Neural cell (in vitro differentiated cells): Measurements from ENCODE around the gene DCANP1.

Source experiments
- EP300 ChIP-seq: fragments of 450-650 bp; conservative IDR thresholded peaks from 2 replicates; pipeline ENCODE4 v1.6.1; 2014; ENCODE audit warnings: antibody characterized with exemption, mild to moderate bottlenecking, moderate library complexity; ENCODE audit not compliant: poor library complexity, severe bottlenecking
- EZH2 ChIP-seq: fragments of 200-600, 300-800 bp; shearing (Covaris generic), sonication (generic); IDR thresholded peaks from 2 replicates; pipeline ENCODE4 v1.6.1; 2014; ENCODE audit warnings: antibody characterized with exemption, low read length, borderline replicate concordance, mild to moderate bottlenecking; ENCODE audit not compliant: insufficient read depth, poor library complexity, severe bottlenecking
- POLR2AphosphoS5 ChIP-seq: IDR thresholded peaks from 2 replicates; pipeline ENCODE4 v1.6.1; 2012
- RAD21 ChIP-seq: fragments of 450-650 bp; conservative IDR thresholded peaks from 2 replicates; pipeline ENCODE4 v1.6.1; 2014; ENCODE audit warnings: antibody characterized with exemption, mild to moderate bottlenecking, moderate library complexity
- SMC3 ChIP-seq: fragments of 450-650 bp; conservative IDR thresholded peaks from 2 replicates; pipeline ENCODE4 v1.6.1; 2014; ENCODE audit warnings: antibody characterized with exemption, mild to moderate bottlenecking, moderate library complexity; ENCODE audit not compliant: poor library complexity
- TAF1 ChIP-seq: IDR thresholded peaks from 2 replicates; pipeline ENCODE4 v1.6.1; 2012; ENCODE audit warnings: low read depth
- TF ChIP-seq, protein P1 (sequence below): fragments of 450-650 bp; IDR thresholded peaks from 2 replicates; pipeline ENCODE4 v1.5.1; 2014; ENCODE audit warnings: antibody characterized with exemption, mild to moderate bottlenecking, moderate library complexity; ENCODE audit not compliant: poor library complexity, severe bottlenecking
- TF ChIP-seq, protein P2 (sequence below): IDR thresholded peaks from 2 replicates; pipeline ENCODE4 v1.6.1; 2012; ENCODE audit warnings: borderline replicate concordance

DNA sequence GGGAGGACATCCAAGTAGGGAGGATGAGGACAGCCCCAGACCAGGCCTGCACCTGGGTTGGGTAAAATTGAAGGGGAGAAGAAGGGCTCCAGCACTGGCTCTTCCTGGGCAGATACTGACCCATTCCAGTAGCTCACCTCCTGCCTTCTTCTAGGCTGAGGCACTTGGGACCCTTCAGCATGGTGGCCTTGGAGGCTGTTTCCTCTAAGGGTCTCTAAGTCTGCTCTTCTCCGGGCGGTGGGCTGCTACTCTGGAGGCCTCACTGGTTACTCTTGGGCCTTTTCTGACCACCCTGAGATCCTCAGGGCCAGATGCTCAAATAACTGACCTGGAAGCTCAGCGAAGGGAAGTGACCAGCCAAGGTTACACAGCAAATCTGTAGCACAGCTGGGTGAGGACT lies 7.8 kb upstream of the DCANP1 start:
- no peak for TF ChIP-seq SMC3
- TF ChIP-seq, protein P1, sequence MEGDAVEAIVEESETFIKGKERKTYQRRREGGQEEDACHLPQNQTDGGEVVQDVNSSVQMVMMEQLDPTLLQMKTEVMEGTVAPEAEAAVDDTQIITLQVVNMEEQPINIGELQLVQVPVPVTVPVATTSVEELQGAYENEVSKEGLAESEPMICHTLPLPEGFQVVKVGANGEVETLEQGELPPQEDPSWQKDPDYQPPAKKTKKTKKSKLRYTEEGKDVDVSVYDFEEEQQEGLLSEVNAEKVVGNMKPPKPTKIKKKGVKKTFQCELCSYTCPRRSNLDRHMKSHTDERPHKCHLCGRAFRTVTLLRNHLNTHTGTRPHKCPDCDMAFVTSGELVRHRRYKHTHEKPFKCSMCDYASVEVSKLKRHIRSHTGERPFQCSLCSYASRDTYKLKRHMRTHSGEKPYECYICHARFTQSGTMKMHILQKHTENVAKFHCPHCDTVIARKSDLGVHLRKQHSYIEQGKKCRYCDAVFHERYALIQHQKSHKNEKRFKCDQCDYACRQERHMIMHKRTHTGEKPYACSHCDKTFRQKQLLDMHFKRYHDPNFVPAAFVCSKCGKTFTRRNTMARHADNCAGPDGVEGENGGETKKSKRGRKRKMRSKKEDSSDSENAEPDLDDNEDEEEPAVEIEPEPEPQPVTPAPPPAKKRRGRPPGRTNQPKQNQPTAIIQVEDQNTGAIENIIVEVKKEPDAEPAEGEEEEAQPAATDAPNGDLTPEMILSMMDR, result no peak
- TF ChIP-seq, protein P2, sequence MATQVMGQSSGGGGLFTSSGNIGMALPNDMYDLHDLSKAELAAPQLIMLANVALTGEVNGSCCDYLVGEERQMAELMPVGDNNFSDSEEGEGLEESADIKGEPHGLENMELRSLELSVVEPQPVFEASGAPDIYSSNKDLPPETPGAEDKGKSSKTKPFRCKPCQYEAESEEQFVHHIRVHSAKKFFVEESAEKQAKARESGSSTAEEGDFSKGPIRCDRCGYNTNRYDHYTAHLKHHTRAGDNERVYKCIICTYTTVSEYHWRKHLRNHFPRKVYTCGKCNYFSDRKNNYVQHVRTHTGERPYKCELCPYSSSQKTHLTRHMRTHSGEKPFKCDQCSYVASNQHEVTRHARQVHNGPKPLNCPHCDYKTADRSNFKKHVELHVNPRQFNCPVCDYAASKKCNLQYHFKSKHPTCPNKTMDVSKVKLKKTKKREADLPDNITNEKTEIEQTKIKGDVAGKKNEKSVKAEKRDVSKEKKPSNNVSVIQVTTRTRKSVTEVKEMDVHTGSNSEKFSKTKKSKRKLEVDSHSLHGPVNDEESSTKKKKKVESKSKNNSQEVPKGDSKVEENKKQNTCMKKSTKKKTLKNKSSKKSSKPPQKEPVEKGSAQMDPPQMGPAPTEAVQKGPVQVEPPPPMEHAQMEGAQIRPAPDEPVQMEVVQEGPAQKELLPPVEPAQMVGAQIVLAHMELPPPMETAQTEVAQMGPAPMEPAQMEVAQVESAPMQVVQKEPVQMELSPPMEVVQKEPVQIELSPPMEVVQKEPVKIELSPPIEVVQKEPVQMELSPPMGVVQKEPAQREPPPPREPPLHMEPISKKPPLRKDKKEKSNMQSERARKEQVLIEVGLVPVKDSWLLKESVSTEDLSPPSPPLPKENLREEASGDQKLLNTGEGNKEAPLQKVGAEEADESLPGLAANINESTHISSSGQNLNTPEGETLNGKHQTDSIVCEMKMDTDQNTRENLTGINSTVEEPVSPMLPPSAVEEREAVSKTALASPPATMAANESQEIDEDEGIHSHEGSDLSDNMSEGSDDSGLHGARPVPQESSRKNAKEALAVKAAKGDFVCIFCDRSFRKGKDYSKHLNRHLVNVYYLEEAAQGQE, result no peak
- no peak for TF ChIP-seq EZH2
- TF ChIP-seq POLR2AphosphoS5, result no peak
- no peak for TF ChIP-seq TAF1
- TF ChIP-seq EP300, result no peak
- no peak for TF ChIP-seq RAD21
